Measurements from ENCODE around the gene HLCS.

Gene HLCS

DNA sequence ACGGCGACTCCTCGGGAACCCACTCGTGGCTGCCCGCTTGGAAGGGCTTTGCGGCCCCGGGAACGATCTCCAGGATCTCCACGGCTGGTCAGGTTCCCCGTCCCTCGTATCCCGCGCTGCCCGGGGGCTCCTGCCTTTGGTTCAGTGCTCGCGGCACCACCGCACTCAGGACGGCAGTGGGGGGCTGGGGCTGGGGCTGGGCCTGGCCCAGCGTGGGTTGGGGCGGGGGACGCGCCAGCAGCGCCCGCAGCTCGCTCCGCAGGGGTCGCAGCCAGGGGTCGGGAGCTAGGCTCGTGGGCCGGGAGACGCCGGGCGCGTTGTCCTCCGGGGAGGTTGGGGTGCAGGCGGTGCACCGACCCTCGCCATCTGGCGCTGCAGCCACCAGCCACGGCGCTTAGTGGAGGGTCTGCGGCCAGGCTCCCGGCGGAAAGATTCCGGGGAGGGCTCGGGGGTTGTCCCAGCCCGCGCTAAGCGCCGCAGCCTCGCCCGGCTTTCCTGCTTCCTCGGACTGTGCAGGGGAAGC, 258.6 kb downstream of the HLCS start:
- Histone ChIP-seq H3K9me2 (replicated peaks; ENCODE audit: insufficient read depth, low read length) (no peaks in the 10 kb centered on the region), H4K20me1 (ENCODE audit: low read depth, low read length) (no peaks in the 10 kb centered on the region), H3K9ac (ENCODE audit: low read length) (no peak overlapping the region), H3K36me3 (ENCODE audit: low read length) (no peaks in the 10 kb centered on the region), H3K9me3 (ENCODE audit: insufficient read depth, low read length) (no peaks in the 10 kb centered on the region), H3K4me2 (ENCODE audit: low read depth, low read length, poor library complexity, severe bottlenecking) (no peak overlapping the region), H2AFZ (ENCODE audit: low read depth, low read length, severe bottlenecking) (no peak overlapping the region), H3K79me2 (ENCODE audit: insufficient read depth, low read length) (no peaks in the 10 kb centered on the region), H3K4me3 (ENCODE audit: insufficient read depth, low read length, poor library complexity, severe bottlenecking) (no peak overlapping the region), H3K27ac (ENCODE audit: low read depth, low read length) (no peak overlapping the region), H3F3A (ENCODE audit: insufficient read depth) (no peaks in the 10 kb centered on the region), H3K27me3 (ENCODE audit: low read length) (no peaks in the 10 kb centered on the region)
- TF ChIP-seq, protein P1, sequence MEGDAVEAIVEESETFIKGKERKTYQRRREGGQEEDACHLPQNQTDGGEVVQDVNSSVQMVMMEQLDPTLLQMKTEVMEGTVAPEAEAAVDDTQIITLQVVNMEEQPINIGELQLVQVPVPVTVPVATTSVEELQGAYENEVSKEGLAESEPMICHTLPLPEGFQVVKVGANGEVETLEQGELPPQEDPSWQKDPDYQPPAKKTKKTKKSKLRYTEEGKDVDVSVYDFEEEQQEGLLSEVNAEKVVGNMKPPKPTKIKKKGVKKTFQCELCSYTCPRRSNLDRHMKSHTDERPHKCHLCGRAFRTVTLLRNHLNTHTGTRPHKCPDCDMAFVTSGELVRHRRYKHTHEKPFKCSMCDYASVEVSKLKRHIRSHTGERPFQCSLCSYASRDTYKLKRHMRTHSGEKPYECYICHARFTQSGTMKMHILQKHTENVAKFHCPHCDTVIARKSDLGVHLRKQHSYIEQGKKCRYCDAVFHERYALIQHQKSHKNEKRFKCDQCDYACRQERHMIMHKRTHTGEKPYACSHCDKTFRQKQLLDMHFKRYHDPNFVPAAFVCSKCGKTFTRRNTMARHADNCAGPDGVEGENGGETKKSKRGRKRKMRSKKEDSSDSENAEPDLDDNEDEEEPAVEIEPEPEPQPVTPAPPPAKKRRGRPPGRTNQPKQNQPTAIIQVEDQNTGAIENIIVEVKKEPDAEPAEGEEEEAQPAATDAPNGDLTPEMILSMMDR (IDR thresholded peaks at IDR 0.05; ENCODE audit: insufficient read depth, low read length, poor library complexity, severe bottlenecking), result no peak
- TF ChIP-seq EZH2phosphoT487 (conservative IDR thresholded peaks at IDR 0.05; ENCODE audit: low read length), result no peak

DNA sequence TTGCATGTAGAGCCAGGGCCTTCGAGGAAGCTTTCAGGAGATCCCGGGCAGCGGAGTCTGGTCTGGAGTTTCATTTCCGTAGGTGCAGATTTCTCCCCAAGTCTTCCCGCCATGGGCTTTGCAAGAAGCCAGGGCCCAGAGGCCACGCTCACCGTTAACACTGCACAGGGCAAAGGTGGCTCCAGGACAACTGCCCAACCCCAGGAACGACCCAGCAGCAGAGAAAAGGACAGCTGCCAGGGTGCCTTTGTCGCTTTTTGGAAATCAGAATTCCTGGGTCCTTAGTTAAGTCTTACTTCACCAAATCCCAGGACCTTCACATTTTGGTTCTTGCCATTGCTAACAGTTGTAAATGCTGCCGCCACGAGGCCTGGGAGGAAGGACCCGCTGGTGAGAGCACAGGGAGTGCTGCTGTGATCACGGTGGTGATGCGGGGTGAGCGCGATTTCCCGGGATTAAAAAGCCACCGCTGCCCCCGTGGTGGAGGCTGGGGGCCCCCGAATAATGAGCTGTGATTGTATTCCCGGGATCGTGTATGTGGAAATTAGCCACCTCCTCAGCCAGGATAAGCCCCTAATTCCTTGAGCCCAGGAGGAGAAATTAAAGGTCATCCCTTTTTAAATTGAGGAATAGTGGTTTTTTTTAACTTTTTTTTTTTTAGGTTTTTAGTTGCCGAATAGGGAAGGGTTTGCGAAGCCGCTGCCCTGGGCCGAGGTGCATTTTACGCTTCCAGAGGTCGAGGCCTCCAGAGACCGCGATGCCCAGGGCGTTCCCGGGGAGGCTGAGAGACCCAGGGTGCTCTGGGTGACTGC, 259.3 kb downstream of the HLCS start:
- H3K4me3 ChIP-seq (ENCODE audit: insufficient read depth, low read length, poor library complexity, severe bottlenecking), result no peak overlapping the region
- no peak overlapping the region for H3K27ac ChIP-seq (ENCODE audit: low read depth, low read length)
- no peaks in the 10 kb centered on the region for H3F3A ChIP-seq (ENCODE audit: insufficient read depth)
- H3K79me2 ChIP-seq (ENCODE audit: insufficient read depth, low read length), result no peaks in the 10 kb centered on the region
- H3K9ac ChIP-seq (ENCODE audit: low read length), result no peak overlapping the region
- H3K9me2 ChIP-seq (replicated peaks; ENCODE audit: insufficient read depth, low read length), result no peaks in the 10 kb centered on the region
- H4K20me1 ChIP-seq (ENCODE audit: low read depth, low read length), result no peaks in the 10 kb centered on the region
- no peaks in the 10 kb centered on the region for H3K9me3 ChIP-seq (ENCODE audit: insufficient read depth, low read length)
- no peak overlapping the region for H3K4me2 ChIP-seq (ENCODE audit: low read depth, low read length, poor library complexity, severe bottlenecking)
- no peaks in the 10 kb centered on the region for H3K36me3 ChIP-seq (ENCODE audit: low read length)
- no peaks in the 10 kb centered on the region for H3K27me3 ChIP-seq (ENCODE audit: low read length)
- TF ChIP-seq, protein P1 (IDR thresholded peaks at IDR 0.05; ENCODE audit: insufficient read depth, low read length, poor library complexity, severe bottlenecking), result no peak
- no peak for TF ChIP-seq EZH2phosphoT487 (conservative IDR thresholded peaks at IDR 0.05; ENCODE audit: low read length)
- no peak overlapping the region for H2AFZ ChIP-seq (ENCODE audit: low read depth, low read length, severe bottlenecking)

DNA sequence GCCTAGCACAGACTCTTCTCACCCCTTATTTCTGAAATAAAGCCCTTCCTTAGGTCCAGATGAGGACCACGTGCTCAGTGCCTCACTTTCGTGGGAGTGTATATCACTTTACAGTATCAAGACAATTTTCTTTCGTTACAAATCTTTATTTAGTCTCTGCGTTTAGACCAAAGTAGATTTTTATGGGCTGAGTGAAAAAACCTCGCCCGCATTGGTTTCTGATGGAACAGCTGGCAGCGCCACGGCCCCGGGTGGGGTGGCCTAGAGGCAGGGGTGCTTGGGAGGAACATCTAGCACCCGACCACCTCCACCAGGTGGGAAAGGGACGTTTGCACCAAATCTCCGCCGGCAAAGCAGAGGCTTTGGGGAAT, 260.0 kb downstream of the HLCS start:
- no peaks in the 10 kb centered on the region for H3K9me2 ChIP-seq (replicated peaks; ENCODE audit: insufficient read depth, low read length)
- H3K27ac ChIP-seq (ENCODE audit: low read depth, low read length), result no peak overlapping the region
- H3K27me3 ChIP-seq (ENCODE audit: low read length), result no peaks in the 10 kb centered on the region
- no peaks in the 10 kb centered on the region for H4K20me1 ChIP-seq (ENCODE audit: low read depth, low read length)
- no peak overlapping the region for H3K4me2 ChIP-seq (ENCODE audit: low read depth, low read length, poor library complexity, severe bottlenecking)
- no peaks in the 10 kb centered on the region for H3K36me3 ChIP-seq (ENCODE audit: low read length)
- H3K9me3 ChIP-seq (ENCODE audit: insufficient read depth, low read length), result no peaks in the 10 kb centered on the region
- no peak overlapping the region for H2AFZ ChIP-seq (ENCODE audit: low read depth, low read length, severe bottlenecking)
- no peaks in the 10 kb centered on the region for H3K79me2 ChIP-seq (ENCODE audit: insufficient read depth, low read length)
- no peaks in the 10 kb centered on the region for H3F3A ChIP-seq (ENCODE audit: insufficient read depth)
- no peak for TF ChIP-seq EZH2phosphoT487 (conservative IDR thresholded peaks at IDR 0.05; ENCODE audit: low read length)
- TF ChIP-seq, protein P1 (IDR thresholded peaks at IDR 0.05; ENCODE audit: insufficient read depth, low read length, poor library complexity, severe bottlenecking), result no peak
- no peak overlapping the region for H3K9ac ChIP-seq (ENCODE audit: low read length)
- no peak overlapping the region for H3K4me3 ChIP-seq (ENCODE audit: insufficient read depth, low read length, poor library complexity, severe bottlenecking)

Measured in SU-DHL-6 (cell line).